WTC11 (cell line): ENCODE data around the gene IMMT.
"Not testable (repeated sequence)": the region's sequence is repeated elsewhere in the genome, so short reads cannot be mapped to it uniquely, and the experiment has no call there.

Source experiments
- FOXJ3 ChIP-seq: sonication (generic); formaldehyde crosslinking; IDR thresholded peaks from 2 replicates; pipeline ENCODE4 v1.9.0; 2021; ENCODE audit warnings: missing genetic modification reagents, mild to moderate bottlenecking, borderline replicate concordance
- TF ChIP-seq, protein P1 (sequence below): fragments of 200-600 bp; IDR thresholded peaks from 2 replicates; pipeline ENCODE4 v1.8.0; 2022; ENCODE audit warnings: antibody characterized with exemption

DNA sequence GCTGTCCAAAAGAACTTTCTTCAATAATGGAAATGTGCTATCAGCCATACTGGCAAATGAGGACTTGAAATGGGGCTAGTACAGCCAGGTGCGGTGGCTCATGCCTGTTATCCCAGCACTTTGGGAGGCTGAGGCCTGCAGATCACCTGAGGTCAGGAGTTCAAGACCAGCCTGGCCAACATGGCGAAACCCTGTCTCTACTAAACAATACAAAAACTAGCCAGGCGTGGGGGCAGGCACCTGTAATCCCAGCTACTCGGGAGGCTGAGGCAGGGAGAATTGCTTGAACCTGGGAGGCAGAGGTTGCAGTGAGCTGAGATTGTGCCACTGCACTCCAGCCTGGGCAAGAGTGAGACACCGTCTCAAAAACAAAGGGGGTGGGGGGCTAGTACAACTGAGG lies 49.5 kb upstream of the IMMT start:
- not testable (repeated sequence) for TF ChIP-seq FOXJ3
- TF ChIP-seq, protein P1, sequence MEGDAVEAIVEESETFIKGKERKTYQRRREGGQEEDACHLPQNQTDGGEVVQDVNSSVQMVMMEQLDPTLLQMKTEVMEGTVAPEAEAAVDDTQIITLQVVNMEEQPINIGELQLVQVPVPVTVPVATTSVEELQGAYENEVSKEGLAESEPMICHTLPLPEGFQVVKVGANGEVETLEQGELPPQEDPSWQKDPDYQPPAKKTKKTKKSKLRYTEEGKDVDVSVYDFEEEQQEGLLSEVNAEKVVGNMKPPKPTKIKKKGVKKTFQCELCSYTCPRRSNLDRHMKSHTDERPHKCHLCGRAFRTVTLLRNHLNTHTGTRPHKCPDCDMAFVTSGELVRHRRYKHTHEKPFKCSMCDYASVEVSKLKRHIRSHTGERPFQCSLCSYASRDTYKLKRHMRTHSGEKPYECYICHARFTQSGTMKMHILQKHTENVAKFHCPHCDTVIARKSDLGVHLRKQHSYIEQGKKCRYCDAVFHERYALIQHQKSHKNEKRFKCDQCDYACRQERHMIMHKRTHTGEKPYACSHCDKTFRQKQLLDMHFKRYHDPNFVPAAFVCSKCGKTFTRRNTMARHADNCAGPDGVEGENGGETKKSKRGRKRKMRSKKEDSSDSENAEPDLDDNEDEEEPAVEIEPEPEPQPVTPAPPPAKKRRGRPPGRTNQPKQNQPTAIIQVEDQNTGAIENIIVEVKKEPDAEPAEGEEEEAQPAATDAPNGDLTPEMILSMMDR: not testable (repeated sequence)
